ENCODE measurements around the gene MEI1.
A peak's percentile ranks its signal among the peaks of the same experiment; 100 is the strongest.

The MEI1 gene

DNA sequence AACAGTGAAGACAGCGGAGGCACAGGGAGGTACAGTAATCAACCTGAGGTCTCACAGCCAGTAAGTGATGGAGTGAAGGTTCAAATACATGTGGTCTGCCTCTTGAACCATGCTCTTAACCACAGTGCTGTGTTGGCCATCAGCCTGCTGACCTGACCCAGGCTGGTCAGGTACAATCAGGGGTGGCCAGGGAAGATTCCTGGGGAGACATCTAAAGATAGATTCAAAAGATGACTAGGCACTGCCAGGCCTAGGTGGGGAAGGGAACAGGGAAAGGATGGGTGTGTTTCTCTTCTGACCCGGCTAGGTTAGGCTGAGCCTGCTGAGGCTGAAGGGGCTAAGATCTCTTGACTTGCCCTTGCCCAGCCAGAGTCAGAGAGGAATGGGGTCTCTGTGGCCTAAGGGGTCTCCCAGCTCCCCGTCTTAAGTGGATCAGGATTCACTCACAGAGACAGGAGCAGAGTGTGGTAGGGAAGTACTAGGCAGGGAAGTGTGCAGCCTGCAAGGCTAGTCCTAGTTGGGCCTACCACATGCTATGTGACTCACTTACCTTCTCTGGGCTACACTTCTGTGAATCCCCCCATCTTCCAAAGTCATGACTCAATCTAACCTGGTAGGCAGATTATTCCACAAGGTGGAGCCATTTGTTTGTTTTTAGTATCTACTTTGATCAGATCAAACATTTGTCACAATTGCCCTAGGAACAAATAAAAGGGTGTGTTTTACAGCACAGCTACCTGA is 123.2 kb downstream of the MEI1 start:
- peaks cover 43% of the 10 kb centered on the region for H3K36me3 ChIP-seq
- no peak for DNase-seq
- no peaks in the 10 kb centered on the region for H3K27me3 ChIP-seq (ENCODE audit: insufficient read depth, low read depth, severe bottlenecking)
- H3K4me3 ChIP-seq (ENCODE audit: low read depth, low read length): no peak overlapping the region
- no peaks in the 10 kb centered on the region for H3K9me3 ChIP-seq (ENCODE audit: severe bottlenecking)
- H3K27ac ChIP-seq: no peak overlapping the region
- TF ChIP-seq, protein P1, sequence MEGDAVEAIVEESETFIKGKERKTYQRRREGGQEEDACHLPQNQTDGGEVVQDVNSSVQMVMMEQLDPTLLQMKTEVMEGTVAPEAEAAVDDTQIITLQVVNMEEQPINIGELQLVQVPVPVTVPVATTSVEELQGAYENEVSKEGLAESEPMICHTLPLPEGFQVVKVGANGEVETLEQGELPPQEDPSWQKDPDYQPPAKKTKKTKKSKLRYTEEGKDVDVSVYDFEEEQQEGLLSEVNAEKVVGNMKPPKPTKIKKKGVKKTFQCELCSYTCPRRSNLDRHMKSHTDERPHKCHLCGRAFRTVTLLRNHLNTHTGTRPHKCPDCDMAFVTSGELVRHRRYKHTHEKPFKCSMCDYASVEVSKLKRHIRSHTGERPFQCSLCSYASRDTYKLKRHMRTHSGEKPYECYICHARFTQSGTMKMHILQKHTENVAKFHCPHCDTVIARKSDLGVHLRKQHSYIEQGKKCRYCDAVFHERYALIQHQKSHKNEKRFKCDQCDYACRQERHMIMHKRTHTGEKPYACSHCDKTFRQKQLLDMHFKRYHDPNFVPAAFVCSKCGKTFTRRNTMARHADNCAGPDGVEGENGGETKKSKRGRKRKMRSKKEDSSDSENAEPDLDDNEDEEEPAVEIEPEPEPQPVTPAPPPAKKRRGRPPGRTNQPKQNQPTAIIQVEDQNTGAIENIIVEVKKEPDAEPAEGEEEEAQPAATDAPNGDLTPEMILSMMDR (IDR thresholded peaks at IDR 0.05; ENCODE audit: low read depth, low read length): peak; percentile 29

DNA sequence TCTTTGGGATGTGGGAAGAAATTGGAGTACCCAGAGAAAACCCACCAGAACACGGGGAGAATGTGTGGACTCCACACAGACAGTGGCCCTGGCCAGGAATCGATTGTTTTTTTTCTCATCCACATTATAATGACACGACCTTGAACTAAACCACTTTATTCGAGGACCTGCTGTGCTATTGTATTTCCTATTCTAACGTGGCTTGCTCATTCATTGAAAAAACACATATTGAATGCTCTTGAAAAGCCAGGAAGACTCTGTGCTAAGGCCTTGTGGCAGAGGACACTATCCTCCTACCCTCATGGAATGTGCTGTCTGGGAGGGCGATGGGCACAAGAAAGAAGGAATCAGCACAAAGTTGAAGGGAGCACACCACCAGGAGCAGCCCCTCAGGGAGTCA is 124.5 kb downstream of the MEI1 start:
- Histone ChIP-seq H3K27ac (no peak overlapping the region), H3K4me3 (ENCODE audit: low read depth, low read length) (no peak overlapping the region), H3K27me3 (ENCODE audit: insufficient read depth, low read depth, severe bottlenecking) (no peaks in the 10 kb centered on the region), H3K9me3 (ENCODE audit: severe bottlenecking) (no peaks in the 10 kb centered on the region), H3K36me3 (peaks cover 43% of the 10 kb centered on the region)
- TF ChIP-seq, protein P1 (IDR thresholded peaks at IDR 0.05; ENCODE audit: low read depth, low read length): no peak
- no peak for DNase-seq

DNA sequence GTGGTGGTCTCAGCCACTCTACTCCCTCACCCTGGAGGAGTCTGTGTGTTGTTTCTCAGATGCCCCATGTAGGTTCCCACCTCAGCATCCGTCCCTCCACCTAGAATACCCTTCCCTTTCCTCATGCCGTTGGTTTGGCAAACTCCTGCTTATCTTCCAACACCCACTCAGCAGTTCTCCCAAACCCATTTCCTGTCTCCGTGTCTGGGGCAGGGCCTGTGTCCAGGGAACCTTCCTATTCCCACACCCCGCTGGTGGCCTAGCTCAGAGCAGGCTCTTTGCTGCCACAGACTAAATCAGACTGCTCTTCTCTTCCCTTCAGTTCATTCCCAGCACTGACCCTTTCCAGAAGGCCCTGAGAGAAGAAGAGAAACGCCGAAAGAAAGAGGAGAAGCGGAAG is 126.1 kb downstream of the MEI1 start:
- DNase-seq: no peak
- TF ChIP-seq, protein P1 (IDR thresholded peaks at IDR 0.05; ENCODE audit: low read depth, low read length): no peak

DNA sequence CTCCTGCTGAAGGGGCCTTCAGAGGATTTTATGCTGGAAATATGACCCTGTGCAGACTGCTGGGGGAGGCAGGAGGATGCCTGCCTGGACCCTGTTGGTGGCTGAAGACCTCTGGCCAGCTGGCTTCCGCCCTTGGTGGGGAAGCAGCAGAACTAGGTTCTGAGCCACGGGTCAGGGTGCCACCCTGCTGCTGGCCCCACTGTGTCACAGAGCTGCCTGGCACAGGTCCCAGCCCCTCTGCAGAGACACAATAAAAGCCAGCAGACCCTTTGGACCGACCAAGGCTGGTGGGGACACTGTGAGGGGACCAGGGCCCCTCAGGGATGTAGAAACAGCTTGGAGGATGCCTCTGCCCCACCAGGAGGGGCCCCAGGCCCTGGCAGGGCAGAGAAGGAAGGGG is 126.7 kb downstream of the MEI1 start:
- no peak overlapping the region for H3K27ac ChIP-seq

More for the DNA sequence above, 126.1 kb downstream of the MEI1 start:
- Histone ChIP-seq H3K4me3 (ENCODE audit: low read depth, low read length) (no peak overlapping the region), H3K27ac (no peak overlapping the region), H3K36me3 (peaks cover 42% of the 10 kb centered on the region), H3K27me3 (ENCODE audit: insufficient read depth, low read depth, severe bottlenecking) (no peaks in the 10 kb centered on the region), H3K9me3 (ENCODE audit: severe bottlenecking) (no peaks in the 10 kb centered on the region)

DNA sequence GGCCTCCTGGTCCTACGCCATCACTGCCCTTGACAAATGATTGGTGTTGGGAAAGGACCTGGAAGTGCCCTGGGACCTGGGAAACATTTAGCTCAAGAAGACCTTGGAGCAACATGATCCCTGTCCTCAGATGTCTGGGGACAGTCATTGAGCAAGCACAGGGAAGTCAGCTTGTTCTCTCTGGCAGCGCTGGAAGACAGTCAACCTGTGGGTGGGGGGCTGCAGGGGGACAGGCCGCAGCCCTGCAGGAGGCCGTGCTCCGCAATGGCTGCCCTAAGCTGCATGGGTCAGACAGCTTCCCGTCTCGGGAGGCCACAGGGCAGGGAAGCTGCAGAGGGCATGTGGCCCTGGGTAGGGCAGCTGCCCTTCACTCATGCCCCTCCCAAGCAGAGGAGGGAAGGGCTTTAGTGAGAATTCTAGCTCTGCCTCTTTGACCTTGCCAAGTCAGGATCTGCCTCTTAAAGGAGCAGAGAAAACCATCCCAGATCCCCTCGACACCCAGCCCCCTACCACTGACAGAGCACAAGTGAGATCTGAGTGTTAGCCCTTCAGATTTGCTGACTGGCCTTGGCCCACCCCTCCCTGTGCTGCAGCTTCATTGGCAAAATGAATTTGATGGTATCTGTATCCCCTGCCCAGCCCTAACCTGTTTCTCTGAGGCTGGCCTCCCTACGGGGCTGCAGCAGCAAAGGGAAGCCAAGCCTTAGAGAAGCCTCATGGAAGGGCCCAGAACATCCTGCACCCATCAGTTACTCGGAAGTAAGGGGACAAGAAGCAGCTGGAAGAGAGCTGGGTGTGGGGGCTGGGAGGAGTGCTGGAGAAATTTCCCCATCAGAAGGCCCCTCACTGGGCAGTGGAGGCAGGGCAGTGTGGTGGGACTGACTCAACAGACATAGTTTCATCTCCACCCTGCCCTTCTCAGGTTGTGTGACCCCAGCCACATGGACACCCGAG is 127.4 kb downstream of the MEI1 start:
- Histone ChIP-seq H3K27ac (no peak overlapping the region), H3K4me3 (ENCODE audit: low read depth, low read length) (no peak overlapping the region), H3K9me3 (ENCODE audit: severe bottlenecking) (no peaks in the 10 kb centered on the region), H3K36me3 (peaks cover 42% of the 10 kb centered on the region), H3K27me3 (ENCODE audit: insufficient read depth, low read depth, severe bottlenecking) (no peaks in the 10 kb centered on the region)
- DNase-seq: no peak
- TF ChIP-seq, protein P1 (IDR thresholded peaks at IDR 0.05; ENCODE audit: low read depth, low read length): no peak

More for the DNA sequence above, 126.7 kb downstream of the MEI1 start:
- DNase-seq: no peak
- TF ChIP-seq, protein P1 (IDR thresholded peaks at IDR 0.05; ENCODE audit: low read depth, low read length): no peak
- H3K9me3 ChIP-seq (ENCODE audit: severe bottlenecking): no peaks in the 10 kb centered on the region
- H3K4me3 ChIP-seq (ENCODE audit: low read depth, low read length): no peak overlapping the region
- no peaks in the 10 kb centered on the region for H3K27me3 ChIP-seq (ENCODE audit: insufficient read depth, low read depth, severe bottlenecking)
- peaks cover 42% of the 10 kb centered on the region for H3K36me3 ChIP-seq

All from WERI-Rb-1 (cell line).